Liver (tissue), 9 donors: ENCODE results near the gene PHF2. TPM values are rescaled to one million over a fixed set of nuclear protein-coding genes. Genes with fewer than 3 reads are reported as not detected.

ENCODE experiments used
- DNase-seq: peaks from one replicate; pipeline ENCODE4 v3.0.0-alpha.2; 2017; ENCODE audit warnings: low spot score
- H3K27ac ChIP-seq, 2 donors: one replicate each; pipeline ENCODE4 v1.7.0; 2013; ENCODE audit warnings: inconsistent platforms in 2 of 2, low read length in 2 of 2, control low read depth in 1 of 2, low read depth in 1 of 2, mild to moderate bottlenecking in 1 of 2
- H3K27me3 ChIP-seq, 4 donors: one replicate each; pipeline versions ENCODE4 v1.6.1 to v1.7.0; 2013; ENCODE audit warnings: low read length in 3 of 4, inconsistent platforms in 1 of 4, mild to moderate bottlenecking in 1 of 4, moderate library complexity in 1 of 4; ENCODE audit not compliant: control insufficient read depth in 4 of 4, insufficient read depth in 4 of 4
- H3K36me3 ChIP-seq, 4 donors: one replicate each; pipeline versions ENCODE4 v1.6.1 to v1.7.0; 2013; ENCODE audit warnings: low read length in 3 of 4, mild to moderate bottlenecking in 3 of 4, low read depth in 1 of 4, moderate library complexity in 1 of 4; ENCODE audit not compliant: control insufficient read depth in 4 of 4, insufficient read depth in 3 of 4
- H3K4me1 ChIP-seq, 4 donors: one replicate each; pipeline versions ENCODE4 v1.6.1 to v1.7.0; 2013; ENCODE audit warnings: low read length in 3 of 4, mild to moderate bottlenecking in 3 of 4, moderate library complexity in 1 of 4; ENCODE audit not compliant: control insufficient read depth in 4 of 4, insufficient read depth in 4 of 4
- H3K4me3 ChIP-seq, 3 donors: one replicate each; pipeline versions ENCODE4 v1.6.1 to v1.7.0; 2013; ENCODE audit warnings: low read length in 3 of 3, control low read depth in 1 of 3, low read depth in 1 of 3, mild to moderate bottlenecking in 1 of 3
- H3K9ac ChIP-seq, 2 donors: one replicate each; pipeline ENCODE4 v1.7.0; 2013; ENCODE audit warnings: low read length in 2 of 2, mild to moderate bottlenecking in 2 of 2, moderate library complexity in 2 of 2, control low read depth in 1 of 2, low read depth in 1 of 2
- H3K9me3 ChIP-seq, 4 donors: one replicate each; pipeline versions ENCODE4 v1.6.1 to v1.7.0; 2013; ENCODE audit warnings: low read length in 3 of 4; ENCODE audit not compliant: control insufficient read depth in 4 of 4
- ATF3 ChIP-seq: IDR thresholded peaks from 2 replicates; pipeline ENCODE4 v1.6.1; 2016; ENCODE audit warnings: antibody characterized with exemption
- EGR1 ChIP-seq, 2 donors: IDR thresholded peaks; 2 replicates each; pipeline ENCODE4 v1.6.1; 2016 to 2018; ENCODE audit warnings: antibody characterized with exemption in 2 of 2, low read depth in 2 of 2
- FOXA1 ChIP-seq: IDR thresholded peaks from 2 replicates; pipeline ENCODE4 v1.6.1; 2016; ENCODE audit warnings: antibody characterized with exemption
- FOXA2 ChIP-seq: IDR thresholded peaks from 2 replicates; pipeline ENCODE4 v1.6.1; 2016; ENCODE audit warnings: antibody characterized with exemption
- GABPA ChIP-seq, 2 donors: IDR thresholded peaks in 1 of 2; conservative IDR thresholded peaks in 1 of 2; 2 replicates each; pipeline ENCODE4 v1.6.1; 2016; ENCODE audit warnings: antibody characterized with exemption in 2 of 2, mild to moderate bottlenecking in 1 of 2, moderate library complexity in 1 of 2
- HNF4A ChIP-seq, 2 donors: conservative IDR thresholded peaks; 2 replicates each; pipeline ENCODE4 v1.6.1; 2016; ENCODE audit warnings: antibody characterized with exemption in 2 of 2, mild to moderate bottlenecking in 2 of 2
- MAX ChIP-seq: IDR thresholded peaks from 2 replicates; pipeline ENCODE4 v1.6.1; 2016; ENCODE audit warnings: antibody characterized with exemption
- NR2F2 ChIP-seq: IDR thresholded peaks from 2 replicates; pipeline ENCODE4 v1.6.1; 2016; ENCODE audit warnings: antibody characterized with exemption
- RAD21 ChIP-seq, 2 donors: IDR thresholded peaks; 2 replicates each; pipeline ENCODE4 v1.6.1; 2016; ENCODE audit warnings: antibody characterized with exemption in 2 of 2, mild to moderate bottlenecking in 2 of 2
- REST ChIP-seq: IDR thresholded peaks from 2 replicates; pipeline ENCODE4 v1.6.1; 2016; ENCODE audit warnings: antibody characterized with exemption, mild to moderate bottlenecking
- TAF1 ChIP-seq: conservative IDR thresholded peaks from 2 replicates; pipeline ENCODE4 v1.6.1; 2016; ENCODE audit warnings: antibody characterized with exemption, mild to moderate bottlenecking
- YY1 ChIP-seq: IDR thresholded peaks from 2 replicates; pipeline ENCODE4 v1.6.1; 2016; ENCODE audit warnings: antibody characterized with exemption, mild to moderate bottlenecking
- ZBTB33 ChIP-seq: IDR thresholded peaks from 2 replicates; pipeline ENCODE4 v1.6.1; 2016; ENCODE audit warnings: antibody characterized with exemption
- WGBS: extraction: QIAGEN DNeasy Blood & Tissue Kit; methylation state at CpG from one replicate; pipeline ENCODE4 v1.1.7; 2013; 5-methylcytosine and 5-hydroxymethylcytosine counted together
- polyA plus RNA-seq, 2 donors: library from polyadenylated mRNA; stranded (reverse) in 1 of 2; unstranded in 1 of 2; fragments of 200-250 nt in 1 of 2; fragments of >200 nt in 1 of 2; fragmentation: Nextera tagmentation in 1 of 2; extraction: Ambion mirVana in 1 of 2; gene quantifications; one replicate each; pipeline versions ENCODE4 v1.2.1 to v1.2.3, GENCODE V29; 2013 to 2015
- total RNA-seq, 2 donors: library from RNA; depleted of rRNA; stranded (reverse); fragments of >200 nt; gene quantifications; one replicate each; pipeline ENCODE4 v1.2.3, GENCODE V29; 2014
- donor health status: healthy.
- donor health status: healthy.
- donor health status: healthy.
- donor health status: healthy.
- donor health status: healthy.

Gene PHF2
- total and polyA plus RNA-seq, 4 donors, result 2.3 to 8.6 (median 6.7) TPM

- Histone ChIP-seq H3K9ac (no peak overlapping the region), H3K9me3 (peaks cover 2 to 6% (median 3%) of the 10 kb centered on the region in 4 donors), H3K4me3 (no peak overlapping the region), H3K27me3 (peaks cover 0 to 3% (median 1%) of the 10 kb centered on the region in 4 donors), H3K27ac (no peak overlapping the region), H3K36me3 (no peaks in the 10 kb centered on the region), H3K4me1 (no peaks in the 10 kb centered on the region)
- DNase-seq, result no peak
- 85% methylated on average over 28 of the region's 28 CpGs for WGBS
- no peak for TF ChIP-seq TAF1
- no peak for TF ChIP-seq MAX
- TF ChIP-seq REST, result no peak
Measured at GRCh38 chr9:93697352-93698139, 121.2 kb downstream of the PHF2 start.

- Histone ChIP-seq H3K4me3 (no peak overlapping the region), H3K36me3 (no peaks in the 10 kb centered on the region), H3K4me1 (no peaks in the 10 kb centered on the region), H3K9ac (no peak overlapping the region), H3K27ac (no peak overlapping the region), H3K9me3 (peaks cover 2 to 6% (median 3%) of the 10 kb centered on the region in 4 donors), H3K27me3 (peaks cover 0 to 3% (median 1%) of the 10 kb centered on the region in 4 donors)
- 73% methylated on average over 16 of the region's 16 CpGs for WGBS
- no peak for TF ChIP-seq FOXA1
- no peak for TF ChIP-seq GABPA (IDR thresholded peaks at IDR 0.05 in 1 of 2, conservative IDR thresholded peaks at IDR 0.05 in 1 of 2)
- DNase-seq, result no peak
Measured at GRCh38 chr9:93698140-93698908, 121.9 kb downstream of the PHF2 start.

GRCh38 chr9:93699650-93700049, 123.3 kb downstream of the PHF2 start:
- peak; percentile 20 for DNase-seq
- H3K9ac ChIP-seq, result no peak overlapping the region
- H3K27ac ChIP-seq, result no peak overlapping the region
- H3K4me3 ChIP-seq, result no peak overlapping the region
- peaks cover 0 to 3% (median 1%) of the 10 kb centered on the region in 4 donors for H3K27me3 ChIP-seq
- no peak for TF ChIP-seq NR2F2
- TF ChIP-seq EGR1 (IDR thresholded peaks at IDR 0.05; ENCODE audit: low read depth in 2 of 2), result no peak
- no peak for TF ChIP-seq TAF1
- TF ChIP-seq ZBTB33, result no peak
- no peak for TF ChIP-seq YY1
- no peak for TF ChIP-seq ATF3
- TF ChIP-seq HNF4A (conservative IDR thresholded peaks at IDR 0.05), result no peak
- no peak for TF ChIP-seq FOXA2
- TF ChIP-seq MAX, result no peak
- no peak for TF ChIP-seq RAD21 (IDR thresholded peaks at IDR 0.05)
- 90% methylated on average over 3 of the region's 3 CpGs for WGBS
- no peaks in the 10 kb centered on the region for H3K4me1 ChIP-seq
- no peaks in the 10 kb centered on the region for H3K36me3 ChIP-seq
- H3K9me3 ChIP-seq, result peaks cover 2 to 6% (median 3%) of the 10 kb centered on the region in 4 donors
